OCI-LY3 (cell line): ENCODE results near the gene GPHN.

ENCODE experiments used
- H2AFZ ChIP-seq: fragments of 200-600, 300-600 bp; shearing (Covaris generic); 2 replicates; pipeline ENCODE4 v1.6.0; 2014; ENCODE audit warnings: antibody characterized with exemption, low read depth, low read length
- H3K27ac ChIP-seq: fragments of 200-600, 300-600 bp; sonication (generic); 2 replicates; pipeline ENCODE4 v1.5.1; 2014; ENCODE audit warnings: mild to moderate bottlenecking, low read length, moderate library complexity, mixed read lengths
- H3K27me3 ChIP-seq: fragments of 200-600, 300-600 bp; sonication (generic); 2 replicates; pipeline ENCODE4 v1.6.1; 2014; ENCODE audit warnings: low read depth, low read length, mixed read lengths
- H3K36me3 ChIP-seq: fragments of 200-600, 300-600 bp; sonication (generic); replicated peaks from 2 replicates; pipeline ENCODE3; 2014; ENCODE audit warnings: low read depth, low read length, mixed read lengths
- H3K4me1 ChIP-seq: fragments of 300-600, 200-600 bp; sonication (generic); 2 replicates; pipeline ENCODE4 v1.6.1; 2014; ENCODE audit warnings: low read length, mixed read lengths
- H3K4me2 ChIP-seq: fragments of 200-600, 300-600 bp; sonication (generic); 2 replicates; pipeline ENCODE4 v1.6.1; 2014; ENCODE audit warnings: low read length, mixed read lengths
- H3K4me3 ChIP-seq: fragments of 300-600, 200-600 bp; sonication (generic); 2 replicates; pipeline ENCODE4 v1.5.1; 2014; ENCODE audit warnings: antibody characterized with exemption, mild to moderate bottlenecking, low read length, moderate library complexity
- H3K79me2 ChIP-seq: fragments of 300-600, 200-600 bp; shearing (Covaris generic); 2 replicates; pipeline ENCODE4 v1.6.1; 2014; ENCODE audit warnings: mild to moderate bottlenecking, low read length, mixed read lengths
- H3K9ac ChIP-seq: fragments of 300-600, 200-600 bp; shearing (Covaris generic); 2 replicates; pipeline ENCODE4 v1.6.0; 2014; ENCODE audit warnings: mild to moderate bottlenecking, low read length, moderate library complexity
- H3K9me3 ChIP-seq: fragments of 200-600, 300-600 bp; shearing (Covaris generic); 2 replicates; pipeline ENCODE4 v1.6.1; 2014; ENCODE audit warnings: low read length, mixed read lengths; ENCODE audit not compliant: insufficient read depth
- H4K20me1 ChIP-seq: fragments of 200-600, 300-600 bp; sonication (generic); 2 replicates; pipeline ENCODE4 v1.6.1; 2016; ENCODE audit warnings: low read length, mixed read lengths; ENCODE audit not compliant: insufficient read depth
- CTCF ChIP-seq: fragments of 200-600, 300-600 bp; sonication (generic); IDR thresholded peaks from 2 replicates; pipeline ENCODE4 v1.5.1; 2014; ENCODE audit warnings: antibody characterized with exemption, low read length, low read depth
- EZH2phosphoT487 ChIP-seq: fragments of 200-600 bp; shearing (Covaris generic); IDR thresholded peaks from 2 replicates; pipeline ENCODE4 v1.6.1; 2018; ENCODE audit warnings: antibody characterized with exemption, mixed run types, low read depth

Gene GPHN

GRCh38 chr14:66595394-66595793, 87.4 kb downstream of the GPHN start:
- peaks cover 19% of the 10 kb centered on the region; the same call in 1 of the 2 replicates for H3K79me2 ChIP-seq
- TF ChIP-seq CTCF (no peak), EZH2phosphoT487 (no peak)
- H3K4me3 ChIP-seq, result no peak overlapping the region
- peaks cover 13% of the 10 kb centered on the region for H4K20me1 ChIP-seq
- no peaks in the 10 kb centered on the region for H3K27me3 ChIP-seq
- no peaks in the 10 kb centered on the region for H3K9me3 ChIP-seq
- H3K36me3 ChIP-seq, result no peaks in the 10 kb centered on the region
- H3K4me1 ChIP-seq, result no peaks in the 10 kb centered on the region
- no peak overlapping the region for H3K4me2 ChIP-seq
- H3K27ac ChIP-seq, result no peak overlapping the region
- H2AFZ ChIP-seq, result no peak overlapping the region
- H3K9ac ChIP-seq, result no peak overlapping the region

- H3K9me3 ChIP-seq, result no peaks in the 10 kb centered on the region
- H2AFZ ChIP-seq, result no peak overlapping the region
- H3K27ac ChIP-seq, result no peak overlapping the region
- no peaks in the 10 kb centered on the region for H3K4me1 ChIP-seq
- TF ChIP-seq EZH2phosphoT487, result no peak
- TF ChIP-seq CTCF, result no peak
- peaks cover 13% of the 10 kb centered on the region for H4K20me1 ChIP-seq
- H3K79me2 ChIP-seq, result peaks cover 28% of the 10 kb centered on the region; the same call in 1 of the 2 replicates
- H3K4me3 ChIP-seq, result no peak overlapping the region
- no peaks in the 10 kb centered on the region for H3K27me3 ChIP-seq
- no peak overlapping the region for H3K9ac ChIP-seq
- no peak overlapping the region for H3K4me2 ChIP-seq
- no peaks in the 10 kb centered on the region for H3K36me3 ChIP-seq
Observed at GRCh38 chr14:66596241-66596985, 88.5 kb downstream of the GPHN start.

GRCh38 chr14:66600416-66600815, 92.5 kb downstream of the GPHN start:
- Histone ChIP-seq H3K27ac (no peak overlapping the region), H3K9me3 (no peaks in the 10 kb centered on the region), H3K9ac (no peak overlapping the region), H3K4me3 (no peak overlapping the region), H3K79me2 (peaks cover 40% of the 10 kb centered on the region; the same call in 1 of the 2 replicates), H2AFZ (no peak overlapping the region), H3K27me3 (no peaks in the 10 kb centered on the region), H3K4me1 (peaks cover 11% of the 10 kb centered on the region), H3K4me2 (no peak overlapping the region), H4K20me1 (peaks cover 19% of the 10 kb centered on the region), H3K36me3 (no peaks in the 10 kb centered on the region)
- TF ChIP-seq EZH2phosphoT487 (no peak), CTCF (no peak)

- peaks cover 11% of the 10 kb centered on the region for H3K4me1 ChIP-seq
- H3K79me2 ChIP-seq, result peaks cover 42% of the 10 kb centered on the region; the same call in 1 of the 2 replicates
- H4K20me1 ChIP-seq, result peaks cover 16% of the 10 kb centered on the region
- H3K9ac ChIP-seq, result no peak overlapping the region
- TF ChIP-seq CTCF, result no peak
- TF ChIP-seq EZH2phosphoT487, result no peak
- H3K27ac ChIP-seq, result no peak overlapping the region
- peak overlapping the region; percentile 16 for H3K4me2 ChIP-seq
- no peaks in the 10 kb centered on the region for H3K27me3 ChIP-seq
- no peak overlapping the region for H2AFZ ChIP-seq
- no peaks in the 10 kb centered on the region for H3K9me3 ChIP-seq
- H3K4me3 ChIP-seq, result no peak overlapping the region
- H3K36me3 ChIP-seq, result no peaks in the 10 kb centered on the region
Observed at GRCh38 chr14:66601932-66602578, 94.1 kb downstream of the GPHN start.
